GM21717 (cell line): Measurements from ENCODE around the gene SH3BP5L.
"Not testable (repeated sequence)": the region's sequence is repeated elsewhere in the genome, so short reads cannot be mapped to it uniquely, and the experiment has no call there.

Experiments
- ATAC-seq: cut with Tn5 transposase; IDR thresholded peaks from one replicate; pipeline ENCODE4 v1.9.1; 2021; ENCODE audit warnings: mild to moderate bottlenecking, moderate library complexity; ENCODE audit not compliant: unreplicated experiment

Gene SH3BP5L

GRCh38 chr1:248812736-248813425 is 12.8 kb downstream of the SH3BP5L start:
- no peak for ATAC-seq

- no peak for ATAC-seq
Observed at GRCh38 chr1:248811514-248812490, 13.9 kb downstream of the SH3BP5L start.

- ATAC-seq = no peak
Observed at GRCh38 chr1:248810727-248811513, 14.8 kb downstream of the SH3BP5L start.

GRCh38 chr1:248810000-248810726 is 15.6 kb downstream of the SH3BP5L start:
- no peak for ATAC-seq

GRCh38 chr1:248808876-248809275 is 16.8 kb downstream of the SH3BP5L start:
- no peak for ATAC-seq

- peak; percentile 48 for ATAC-seq
Observed at GRCh38 chr1:248807067-248807737, 18.5 kb downstream of the SH3BP5L start.

- ATAC-seq = no peak
Observed at GRCh38 chr1:248805876-248806275, 19.8 kb downstream of the SH3BP5L start.

- peak; percentile 90 for ATAC-seq
Observed at GRCh38 chr1:248804771-248805681, 20.7 kb downstream of the SH3BP5L start.

- ATAC-seq = not testable (repeated sequence)
Observed at GRCh38 chr1:248803501-248803900, 22.2 kb downstream of the SH3BP5L start.

- no peak for ATAC-seq
Observed at GRCh38 chr1:248802454-248802853, 23.3 kb downstream of the SH3BP5L start.

- ATAC-seq = peak; percentile 34
Observed at GRCh38 chr1:248800459-248800858, 25.3 kb downstream of the SH3BP5L start.

- ATAC-seq = no peak
Observed at GRCh38 chr1:248798791-248799190, 26.9 kb downstream of the SH3BP5L start.

GRCh38 chr1:248794663-248795062 is 31.1 kb downstream of the SH3BP5L start:
- ATAC-seq = not testable (repeated sequence)

GRCh38 chr1:248793592-248793991 is 32.1 kb downstream of the SH3BP5L start:
- peak; percentile 92 for ATAC-seq

- peak; percentile 38 for ATAC-seq
Observed at GRCh38 chr1:248792342-248792741, 33.4 kb downstream of the SH3BP5L start.

- no peak for ATAC-seq
Observed at GRCh38 chr1:248791010-248791409, 34.7 kb downstream of the SH3BP5L start.

- ATAC-seq = no peak
Observed at GRCh38 chr1:248790456-248790855, 35.3 kb downstream of the SH3BP5L start.

GRCh38 chr1:248789337-248789736 is 36.4 kb downstream of the SH3BP5L start:
- ATAC-seq = not testable (repeated sequence)

- no peak for ATAC-seq
Observed at GRCh38 chr1:248788327-248788726, 37.4 kb downstream of the SH3BP5L start.
